HG02678 (cell line): ENCODE measurements around the gene MAPT.
"Not testable (repeated sequence)": the region's sequence is repeated elsewhere in the genome, so short reads cannot be mapped to it uniquely, and the experiment has no call there.

ENCODE experiments used
- ATAC-seq: cut with Tn5 transposase; IDR thresholded peaks from one replicate; pipeline ENCODE4 v1.9.1; 2021; ENCODE audit warnings: mild to moderate bottlenecking, moderate library complexity; ENCODE audit not compliant: unreplicated experiment

The MAPT gene

GRCh38 chr17:45861165-45861564 lies 33.2 kb upstream of the MAPT start:
- no peak for ATAC-seq

GRCh38 chr17:45862127-45862526 lies 32.2 kb upstream of the MAPT start:
- ATAC-seq = not testable (repeated sequence)

GRCh38 chr17:45863857-45864654 lies 30.3 kb upstream of the MAPT start:
- no peak for ATAC-seq

GRCh38 chr17:45867171-45867570 lies 27.2 kb upstream of the MAPT start:
- no peak for ATAC-seq

- no peak for ATAC-seq
Measured at GRCh38 chr17:45867702-45868101, 26.7 kb upstream of the MAPT start.

- no peak for ATAC-seq
Measured at GRCh38 chr17:45868276-45868675, 26.1 kb upstream of the MAPT start.

- ATAC-seq = no peak
Measured at GRCh38 chr17:45869676-45870341, 24.5 kb upstream of the MAPT start.

GRCh38 chr17:45870342-45870974 lies 23.9 kb upstream of the MAPT start:
- no peak for ATAC-seq

GRCh38 chr17:45871718-45872117 lies 22.6 kb upstream of the MAPT start:
- ATAC-seq = no peak

- no peak for ATAC-seq
Measured at GRCh38 chr17:45873728-45874127, 20.6 kb upstream of the MAPT start.

- ATAC-seq = no peak
Measured at GRCh38 chr17:45874151-45874550, 20.2 kb upstream of the MAPT start.

GRCh38 chr17:45876539-45876938 lies 17.8 kb upstream of the MAPT start:
- ATAC-seq = no peak

GRCh38 chr17:45877467-45877866 lies 16.9 kb upstream of the MAPT start:
- ATAC-seq = no peak

- ATAC-seq = no peak
Measured at GRCh38 chr17:45883063-45883462, 11.3 kb upstream of the MAPT start.

GRCh38 chr17:45886852-45887251 lies 7.5 kb upstream of the MAPT start:
- no peak for ATAC-seq

GRCh38 chr17:45888392-45888791 lies 6.0 kb upstream of the MAPT start:
- no peak for ATAC-seq

- ATAC-seq = no peak
Measured at GRCh38 chr17:45889579-45889978, 4.8 kb upstream of the MAPT start.

- no peak for ATAC-seq
Measured at GRCh38 chr17:45893725-45894021, 681 bp upstream of the MAPT start.

GRCh38 chr17:45895304-45895968 lies 1.1 kb downstream of the MAPT start:
- no peak for ATAC-seq

- no peak for ATAC-seq
Measured at GRCh38 chr17:45895969-45896785, 1.8 kb downstream of the MAPT start.
